Glutamatergic neuron (in vitro differentiated cells): ENCODE measurements around the gene PLXNA1. TPM values are rescaled to one million over a fixed set of nuclear protein-coding genes. Genes with fewer than 3 reads are reported as not detected.
A peak's percentile ranks its signal among the peaks of the same experiment; 100 is the strongest.

Experiments used
- DNase-seq: peaks from one replicate; pipeline ENCODE4 v3.0.0; 2022
- H3K27ac Mint-ChIP-seq: one replicate; pipeline ENCODE4 v1.8.0; 2020; ENCODE audit warnings: mild to moderate bottlenecking, mixed read lengths, inconsistent platforms; ENCODE audit not compliant: unreplicated experiment
- H3K27me3 Mint-ChIP-seq: one replicate; pipeline ENCODE4 v1.8.0; 2020; ENCODE audit warnings: mild to moderate bottlenecking, moderate library complexity, mixed read lengths, inconsistent platforms; ENCODE audit not compliant: unreplicated experiment
- H3K36me3 Mint-ChIP-seq: one replicate; pipeline ENCODE4 v1.8.0; 2020; ENCODE audit warnings: mild to moderate bottlenecking, mixed read lengths, inconsistent platforms; ENCODE audit not compliant: unreplicated experiment
- H3K4me1 Mint-ChIP-seq: one replicate; pipeline ENCODE4 v1.8.0; 2020; ENCODE audit warnings: mild to moderate bottlenecking, low read depth, mixed read lengths, inconsistent platforms; ENCODE audit not compliant: unreplicated experiment
- H3K4me3 Mint-ChIP-seq: one replicate; pipeline ENCODE4 v1.8.0; 2020; ENCODE audit warnings: mild to moderate bottlenecking, mixed read lengths, inconsistent platforms; ENCODE audit not compliant: unreplicated experiment
- H3K9me3 Mint-ChIP-seq: one replicate; pipeline ENCODE4 v1.8.0; 2020; ENCODE audit warnings: mild to moderate bottlenecking, moderate library complexity, mixed read lengths, inconsistent platforms; ENCODE audit not compliant: unreplicated experiment
- total RNA-seq: library from RNA; stranded (reverse); fragmentation: NEBNext Ultra II Directional; extraction: Animal tissue kit (Norgen Biotek cat#: 25700); gene quantifications from one replicate; pipeline ENCODE4 v1.2.1, GENCODE V29; 2021; ENCODE audit not compliant: unreplicated experiment
- TF ChIP-seq, protein P1 (sequence below): fragments of 200-600 bp; sonication (generic); IDR thresholded peaks from one replicate; pipeline ENCODE4 v1.5.0; 2021; ENCODE audit not compliant: partially characterized antibody, unreplicated experiment

The PLXNA1 gene
- total RNA-seq, 1 donor from 2014 or later, result 110 TPM

GRCh38 chr3:126962756-126963155 is 20.2 kb upstream of the PLXNA1 start:
- no peak overlapping the region for H3K4me3 Mint-ChIP-seq
- DNase-seq, result peak; percentile 4
- TF ChIP-seq, protein P1, sequence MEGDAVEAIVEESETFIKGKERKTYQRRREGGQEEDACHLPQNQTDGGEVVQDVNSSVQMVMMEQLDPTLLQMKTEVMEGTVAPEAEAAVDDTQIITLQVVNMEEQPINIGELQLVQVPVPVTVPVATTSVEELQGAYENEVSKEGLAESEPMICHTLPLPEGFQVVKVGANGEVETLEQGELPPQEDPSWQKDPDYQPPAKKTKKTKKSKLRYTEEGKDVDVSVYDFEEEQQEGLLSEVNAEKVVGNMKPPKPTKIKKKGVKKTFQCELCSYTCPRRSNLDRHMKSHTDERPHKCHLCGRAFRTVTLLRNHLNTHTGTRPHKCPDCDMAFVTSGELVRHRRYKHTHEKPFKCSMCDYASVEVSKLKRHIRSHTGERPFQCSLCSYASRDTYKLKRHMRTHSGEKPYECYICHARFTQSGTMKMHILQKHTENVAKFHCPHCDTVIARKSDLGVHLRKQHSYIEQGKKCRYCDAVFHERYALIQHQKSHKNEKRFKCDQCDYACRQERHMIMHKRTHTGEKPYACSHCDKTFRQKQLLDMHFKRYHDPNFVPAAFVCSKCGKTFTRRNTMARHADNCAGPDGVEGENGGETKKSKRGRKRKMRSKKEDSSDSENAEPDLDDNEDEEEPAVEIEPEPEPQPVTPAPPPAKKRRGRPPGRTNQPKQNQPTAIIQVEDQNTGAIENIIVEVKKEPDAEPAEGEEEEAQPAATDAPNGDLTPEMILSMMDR, result no peak
- peaks cover 12% of the 10 kb centered on the region for H3K27me3 Mint-ChIP-seq
- H3K36me3 Mint-ChIP-seq, result peaks cover 5% of the 10 kb centered on the region
- H3K9me3 Mint-ChIP-seq, result peaks cover 7% of the 10 kb centered on the region
- peaks cover 15% of the 10 kb centered on the region for H3K4me1 Mint-ChIP-seq
- no peak overlapping the region for H3K27ac Mint-ChIP-seq

DNA sequence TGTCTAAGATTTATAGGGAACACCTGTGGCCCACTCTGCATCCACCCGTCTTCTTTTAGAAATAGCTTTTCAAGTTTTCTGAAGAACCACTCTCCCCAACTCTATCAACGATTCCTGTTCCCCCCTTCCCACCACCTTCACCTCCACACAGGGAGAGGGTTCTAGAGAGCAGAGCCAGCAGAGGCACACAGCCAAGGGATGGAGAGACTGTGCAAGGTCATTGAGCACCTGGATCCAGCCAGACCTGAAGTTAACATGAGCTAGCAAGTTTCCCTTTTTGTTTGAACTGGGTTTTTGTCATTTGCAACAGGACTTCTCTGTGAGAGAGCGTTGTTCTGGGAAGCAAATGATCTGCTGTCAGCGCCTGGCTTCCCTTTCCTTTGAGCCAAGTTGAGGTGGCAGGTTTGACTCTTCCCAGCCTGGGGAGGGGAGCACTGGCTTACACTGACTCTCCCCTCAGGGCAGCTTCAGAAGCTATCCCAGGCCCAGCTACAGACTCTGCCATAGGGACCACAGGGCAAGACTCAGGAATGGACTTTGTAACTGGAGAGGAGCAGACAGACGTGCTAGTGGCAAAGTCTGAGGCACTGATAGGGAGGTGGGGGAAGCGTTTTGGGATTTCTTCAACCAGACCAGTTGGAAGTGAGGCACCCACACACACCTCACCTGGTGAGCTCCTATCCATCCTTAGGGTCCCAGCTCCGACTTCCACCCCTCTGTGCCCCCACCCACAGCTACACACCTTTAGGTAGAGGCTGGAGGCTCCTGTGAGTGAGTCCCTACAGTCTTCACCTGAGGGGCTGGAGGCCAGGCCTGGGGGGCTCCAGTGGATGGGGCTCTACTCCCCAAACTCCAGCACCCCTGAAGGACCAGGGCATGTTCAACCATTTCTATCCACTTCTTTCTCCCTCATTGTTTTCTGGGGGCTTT is 19.4 kb upstream of the PLXNA1 start:
- Mint-ChIP-seq H3K9me3 (peaks cover 9% of the 10 kb centered on the region), H3K27ac (no peak overlapping the region), H3K4me1 (peaks cover 16% of the 10 kb centered on the region), H3K4me3 (no peak overlapping the region), H3K36me3 (peaks cover 5% of the 10 kb centered on the region), H3K27me3 (peaks cover 9% of the 10 kb centered on the region)
- peak; percentile 4 for DNase-seq
- TF ChIP-seq, protein P1, result no peak

DNA sequence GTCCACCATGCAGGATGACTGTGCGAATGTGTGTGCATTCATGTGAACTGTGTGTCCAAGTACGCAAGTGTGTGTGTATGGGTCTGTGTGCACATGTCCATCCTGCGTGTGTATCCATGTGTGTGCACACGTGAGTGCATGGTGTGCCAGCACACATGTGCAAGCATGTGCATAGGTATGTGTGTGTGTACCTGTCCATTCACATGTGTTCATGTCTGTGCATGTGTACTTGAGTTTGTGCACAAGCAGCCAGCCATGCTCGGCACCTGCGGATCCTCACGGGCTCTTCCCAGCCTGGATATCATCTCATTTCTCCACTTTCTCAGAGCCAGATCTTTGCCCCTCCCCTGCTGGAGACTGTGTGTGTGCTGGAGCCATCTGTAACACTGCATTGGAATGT is 18.7 kb upstream of the PLXNA1 start:
- H3K4me1 Mint-ChIP-seq, result peaks cover 13% of the 10 kb centered on the region
- TF ChIP-seq, protein P1, result no peak
- peak; percentile 4 for DNase-seq
- peaks cover 6% of the 10 kb centered on the region for H3K9me3 Mint-ChIP-seq
- no peak overlapping the region for H3K27ac Mint-ChIP-seq
- H3K36me3 Mint-ChIP-seq, result peaks cover 5% of the 10 kb centered on the region
- peaks cover 6% of the 10 kb centered on the region for H3K27me3 Mint-ChIP-seq
- H3K4me3 Mint-ChIP-seq, result peak overlapping the region; percentile 16

DNA sequence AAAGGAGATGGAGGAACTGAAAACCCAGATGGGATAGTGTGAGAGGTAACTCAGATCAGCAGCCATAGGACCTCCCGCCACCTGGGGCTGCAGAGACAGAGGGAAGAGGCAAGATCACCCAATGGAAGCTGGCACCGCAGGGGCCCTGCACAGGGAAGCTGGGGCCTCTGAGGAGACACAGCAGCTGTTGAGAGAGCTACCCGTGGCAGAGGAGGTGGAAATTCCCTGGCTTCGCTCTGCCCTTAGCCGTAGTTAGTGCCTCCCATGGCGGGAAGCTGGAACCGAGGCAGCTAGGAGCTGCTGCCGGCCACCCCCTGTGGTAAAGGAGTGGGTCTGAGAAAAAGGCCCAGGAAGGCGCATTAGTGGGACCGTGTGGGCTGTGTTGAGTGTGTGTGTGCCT is 18.0 kb upstream of the PLXNA1 start:
- TF ChIP-seq, protein P1, result no peak
- peaks cover 5% of the 10 kb centered on the region for H3K36me3 Mint-ChIP-seq
- H3K27me3 Mint-ChIP-seq, result peaks cover 6% of the 10 kb centered on the region
- DNase-seq, result peak; percentile 6
- no peak overlapping the region for H3K27ac Mint-ChIP-seq
- H3K9me3 Mint-ChIP-seq, result peaks cover 6% of the 10 kb centered on the region
- H3K4me3 Mint-ChIP-seq, result no peak overlapping the region
- peaks cover 15% of the 10 kb centered on the region for H3K4me1 Mint-ChIP-seq

GRCh38 chr3:126965526-126966080 is 17.3 kb upstream of the PLXNA1 start:
- H3K4me3 Mint-ChIP-seq, result no peak overlapping the region
- peaks cover 5% of the 10 kb centered on the region for H3K36me3 Mint-ChIP-seq
- peaks cover 12% of the 10 kb centered on the region for H3K4me1 Mint-ChIP-seq
- DNase-seq, result peak; percentile 5
- no peak overlapping the region for H3K27ac Mint-ChIP-seq
- H3K9me3 Mint-ChIP-seq, result peaks cover 6% of the 10 kb centered on the region
- peaks cover 6% of the 10 kb centered on the region for H3K27me3 Mint-ChIP-seq
- TF ChIP-seq, protein P1, result no peak
